Fibroblast of upper back skin (primary cell): ENCODE data around the gene KCNK6.
A peak's percentile ranks its signal among the peaks of the same experiment; 100 is the strongest.

ENCODE experiments used
- DNase-seq: peaks from one replicate; pipeline ENCODE4 v3.0.0-alpha.2; 2013

KCNK6 gene

DNA sequence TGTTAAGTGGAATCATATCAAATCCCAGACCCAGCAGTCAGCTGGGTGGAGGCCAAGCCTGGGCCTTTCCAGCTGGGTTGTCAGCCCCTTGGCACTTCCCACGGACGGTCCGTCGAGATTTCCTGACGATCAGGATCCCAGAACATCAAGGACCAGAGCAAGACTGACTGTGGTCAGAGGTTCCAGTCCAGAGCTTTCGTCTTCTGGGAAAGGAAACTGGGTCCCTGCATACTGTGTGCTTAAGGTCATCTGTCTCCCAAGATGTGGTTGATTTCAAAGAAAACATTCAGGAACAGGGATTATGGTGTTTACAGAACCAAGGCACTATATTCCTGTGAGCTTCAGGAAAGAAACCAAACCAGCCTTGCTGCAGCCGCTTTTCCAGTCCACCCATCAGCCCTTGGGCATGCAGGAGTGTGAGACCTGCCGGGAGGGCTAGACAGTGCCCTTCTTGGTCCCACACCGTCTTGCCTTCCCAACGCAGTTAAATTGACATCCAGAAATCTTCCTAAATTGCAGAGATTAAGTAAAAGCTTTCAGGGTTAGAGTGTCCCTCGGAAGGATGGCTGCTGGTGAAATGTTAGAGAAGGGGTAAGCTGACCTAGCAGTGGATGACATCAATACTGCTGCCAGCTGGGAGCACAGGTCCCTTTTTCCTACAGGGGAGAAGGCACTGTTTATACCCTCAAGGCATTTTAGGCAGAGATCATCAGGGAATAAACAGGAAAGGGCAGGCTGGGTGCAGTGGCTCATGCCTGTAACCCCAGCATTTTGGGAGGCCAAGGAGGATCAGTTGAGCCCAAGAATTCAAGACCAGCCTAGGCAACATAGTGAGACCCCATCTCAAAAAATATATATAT is 20.6 kb upstream of the KCNK6 start:
- DNase-seq, result no peak

DNA sequence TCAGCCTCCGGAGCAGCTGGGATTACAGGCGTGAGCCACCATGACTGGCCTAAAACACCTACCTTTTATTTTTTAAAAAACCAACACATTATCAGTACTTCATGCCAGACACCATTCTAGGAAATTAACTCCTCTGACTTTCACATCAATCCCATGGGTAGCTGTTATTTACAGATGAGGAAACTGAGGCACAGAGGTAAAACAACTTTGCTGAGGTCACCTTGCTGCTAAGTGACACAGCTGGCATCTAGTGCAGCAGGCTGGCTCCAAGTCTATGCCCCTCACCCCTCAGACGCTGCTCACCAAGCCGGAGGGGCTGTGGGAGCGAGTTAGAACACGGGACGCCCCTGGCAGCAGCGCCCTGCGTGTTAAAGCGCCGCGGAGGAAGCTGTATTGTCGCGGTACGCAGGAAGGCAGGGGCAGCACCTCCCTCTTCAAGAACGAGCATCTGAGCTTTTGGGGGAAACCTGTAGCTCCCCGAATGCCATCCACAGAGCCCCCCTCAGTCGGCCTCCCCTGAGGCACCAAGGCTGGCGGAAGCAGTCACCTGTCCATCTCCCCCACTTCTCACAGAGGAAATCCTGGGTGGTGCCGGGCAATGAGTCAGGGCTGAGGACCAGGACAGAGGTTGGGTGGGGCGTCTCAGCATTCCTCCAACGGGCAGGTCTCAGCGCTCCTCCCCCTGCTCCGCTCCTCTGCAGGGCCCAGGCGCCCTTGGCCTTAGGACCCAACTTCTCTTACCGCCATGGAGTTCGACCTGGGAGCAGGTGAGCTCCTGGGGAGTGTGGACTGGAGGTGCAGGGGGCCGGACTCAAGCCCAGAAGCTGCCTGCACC is 15.9 kb upstream of the KCNK6 start, which contains the start of gene C19orf33:
TSS of gene C19orf33 (plus strand) at position 735 of the 835 bp plus-strand sequence. CDS start at position 746, 11 bp downstream.
- DNase-seq, result no peak

DNA sequence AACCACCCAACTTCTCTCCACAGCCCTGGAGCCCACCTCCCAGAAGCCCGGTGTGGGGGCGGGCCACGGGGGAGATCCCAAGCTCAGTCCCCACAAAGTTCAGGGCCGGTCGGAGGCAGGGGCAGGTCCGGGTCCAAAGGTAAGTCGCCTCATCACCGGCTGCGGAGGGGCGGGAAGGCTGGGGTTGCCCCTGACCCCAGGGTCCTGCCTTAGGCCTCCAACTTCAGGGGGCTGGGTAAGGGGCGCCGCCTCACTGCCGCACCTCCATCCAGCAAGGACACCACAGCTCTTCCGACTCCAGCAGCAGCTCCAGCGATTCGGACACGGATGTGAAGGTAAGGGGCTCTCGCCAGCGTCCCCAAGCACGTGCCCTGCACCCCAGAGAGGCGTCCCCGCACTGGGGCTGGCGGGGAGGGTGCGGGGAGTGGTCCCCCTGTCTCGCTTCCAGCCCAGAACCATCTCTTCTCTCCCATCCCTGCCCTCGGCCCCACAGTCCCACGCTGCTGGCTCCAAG is 15.2 kb upstream of the KCNK6 start:
- no peak for DNase-seq

DNA sequence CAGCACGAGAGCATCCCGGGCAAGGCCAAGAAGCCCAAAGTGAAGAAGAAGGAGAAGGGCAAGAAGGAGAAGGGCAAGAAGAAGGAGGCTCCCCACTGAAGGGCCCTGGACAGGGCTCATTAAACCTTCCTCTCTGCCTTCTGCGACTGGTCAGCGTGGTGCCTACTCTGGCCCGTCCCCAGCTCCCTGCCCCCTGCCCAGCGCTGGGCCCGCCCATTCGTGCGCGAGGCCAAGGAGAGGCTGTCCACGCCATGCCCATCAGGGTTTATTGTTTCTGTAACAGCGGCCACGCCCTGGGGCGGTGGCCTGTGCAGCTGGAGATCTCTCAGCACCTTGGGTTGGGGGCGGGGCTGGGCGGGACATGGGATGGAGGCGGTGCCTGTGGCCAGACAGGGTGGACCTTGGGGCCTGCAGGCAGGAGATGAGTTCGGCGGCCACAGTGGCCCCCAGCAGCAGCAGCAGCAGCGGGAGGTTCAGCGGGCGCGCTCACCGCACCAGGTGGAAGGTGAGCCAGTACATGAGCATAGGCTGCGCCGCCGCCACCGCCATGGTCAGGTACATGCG is 14.7 kb upstream of the KCNK6 start:
- DNase-seq, result no peak

DNA sequence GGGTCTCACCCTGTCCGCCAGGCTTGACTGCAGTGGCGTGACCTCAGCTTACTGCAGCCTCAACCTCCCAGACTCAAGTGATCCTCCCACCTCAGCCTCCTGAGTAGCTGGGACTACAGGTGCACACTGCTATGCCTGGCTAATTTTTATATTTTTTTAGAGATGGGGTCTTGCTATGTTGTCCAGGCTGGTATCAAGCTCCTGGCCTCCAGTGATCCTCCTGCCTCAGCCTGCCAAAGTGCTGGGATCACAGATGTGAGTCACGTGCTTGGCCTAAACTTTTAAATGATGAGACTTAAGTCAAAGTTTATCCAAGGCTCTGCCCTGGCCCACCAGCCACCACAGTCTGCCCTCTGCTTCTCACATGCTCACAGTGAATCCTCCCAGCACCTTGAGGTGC is 13.4 kb upstream of the KCNK6 start:
- DNase-seq, result no peak

DNA sequence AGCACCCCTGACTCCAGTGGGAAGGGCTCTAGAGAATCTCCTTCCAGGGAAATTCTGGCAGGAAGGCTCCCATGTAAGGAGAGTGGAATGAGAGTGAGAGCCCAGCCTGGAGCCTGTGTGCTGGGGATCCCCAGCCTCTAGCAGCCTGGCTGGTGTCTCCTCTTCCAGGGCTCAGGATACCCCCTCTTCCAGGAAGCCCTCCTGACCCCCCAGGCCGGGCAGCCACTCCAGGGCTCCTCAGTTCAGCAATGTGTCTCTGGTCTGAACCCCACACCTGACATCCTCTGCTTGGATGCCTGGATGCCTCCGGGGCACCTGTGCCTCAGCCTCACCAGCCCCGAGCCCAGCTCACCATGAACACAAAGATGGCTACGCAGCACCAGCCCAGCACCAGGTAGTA is 12.6 kb upstream of the KCNK6 start:
- DNase-seq, result no peak

DNA sequence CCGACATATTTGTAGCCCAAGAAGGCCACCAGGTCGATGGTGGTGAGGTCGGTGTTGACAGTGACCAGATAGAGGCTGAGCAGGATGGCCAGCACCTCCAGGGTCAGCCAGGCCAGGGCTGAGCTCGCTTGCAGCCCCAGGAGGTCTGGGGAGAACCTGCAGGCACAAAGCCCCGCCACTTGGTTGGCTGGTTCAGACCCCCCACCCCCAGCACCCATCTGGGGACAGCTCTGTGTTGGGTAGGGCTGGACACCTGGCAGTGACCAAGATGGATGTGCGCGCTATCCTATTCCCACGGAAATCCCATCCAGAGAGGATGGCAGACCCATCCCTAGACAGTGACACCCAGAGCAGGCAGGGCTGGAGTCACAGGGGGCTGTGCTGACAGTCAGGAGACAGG is 12.0 kb upstream of the KCNK6 start:
- DNase-seq, result no peak

DNA sequence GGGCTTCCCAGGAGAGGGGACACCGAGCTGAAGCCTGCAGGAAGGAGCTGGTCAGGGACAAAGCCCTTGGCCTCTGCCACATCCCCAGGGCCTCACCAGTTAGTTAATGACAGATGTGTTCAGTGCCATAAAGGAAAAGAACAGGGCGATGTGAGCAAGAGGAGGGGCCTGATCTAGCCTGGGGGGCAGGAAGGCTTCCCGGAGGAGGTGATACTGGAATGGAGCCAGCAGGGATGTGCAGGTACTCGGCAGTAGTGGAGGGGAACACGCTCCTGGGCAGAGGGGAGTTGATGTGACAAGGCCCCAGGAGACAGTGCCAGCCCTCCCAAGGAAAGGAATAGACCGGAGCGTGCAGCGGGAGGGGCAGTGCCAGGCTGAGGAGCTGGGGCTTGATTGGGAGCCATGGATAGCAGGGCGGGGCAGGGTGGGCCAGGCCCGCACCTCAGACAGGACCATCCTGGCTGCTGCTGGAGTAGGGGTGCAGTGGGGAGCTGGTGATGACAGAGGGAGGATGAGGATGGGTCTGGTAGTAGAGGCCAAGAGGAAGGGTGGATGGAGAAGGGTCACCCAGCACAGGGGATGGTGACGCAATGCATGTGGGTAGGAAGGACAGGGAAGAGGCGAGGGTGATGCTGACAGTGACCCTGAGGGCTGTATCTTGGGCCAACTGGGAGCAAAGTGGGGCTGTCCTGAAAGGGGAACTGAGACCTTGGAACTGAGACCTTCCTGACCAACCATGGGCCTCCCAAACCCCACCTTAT is 11.5 kb upstream of the KCNK6 start:
- DNase-seq, result no peak

DNA sequence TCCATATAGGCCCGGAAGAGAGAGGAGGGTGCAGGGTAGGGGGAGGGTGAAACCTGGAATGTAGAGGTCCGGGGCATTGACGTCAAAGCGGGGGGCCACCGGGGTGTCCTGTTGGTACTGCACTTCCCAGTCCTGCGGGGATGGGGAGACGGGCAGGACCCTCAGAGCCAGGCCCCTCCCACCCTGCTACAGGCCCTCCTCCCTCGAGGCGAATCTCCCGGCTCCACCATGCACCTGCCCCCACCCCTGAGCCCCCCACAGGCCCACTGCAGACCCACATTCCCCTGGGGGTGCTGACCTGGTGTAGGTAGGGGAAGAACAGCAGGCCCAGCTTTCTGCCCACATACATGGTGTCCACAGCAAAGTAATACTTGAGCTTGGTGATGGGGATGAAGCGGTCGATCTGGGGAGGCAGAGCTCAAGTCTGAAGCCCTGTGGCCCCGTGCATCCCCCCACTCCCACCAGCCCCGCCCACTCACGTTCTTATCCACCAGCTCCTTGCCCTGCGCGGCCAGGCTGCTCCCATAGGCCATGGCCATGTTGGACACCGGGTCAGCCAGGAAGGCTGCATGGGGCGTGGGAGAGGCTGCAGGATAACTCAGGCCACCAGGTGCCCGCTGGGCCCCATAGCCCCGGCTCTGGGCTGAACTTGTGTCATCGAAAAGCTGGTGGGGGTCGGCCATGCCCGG is 10.6 kb upstream of the KCNK6 start:
- DNase-seq, result no peak

DNA sequence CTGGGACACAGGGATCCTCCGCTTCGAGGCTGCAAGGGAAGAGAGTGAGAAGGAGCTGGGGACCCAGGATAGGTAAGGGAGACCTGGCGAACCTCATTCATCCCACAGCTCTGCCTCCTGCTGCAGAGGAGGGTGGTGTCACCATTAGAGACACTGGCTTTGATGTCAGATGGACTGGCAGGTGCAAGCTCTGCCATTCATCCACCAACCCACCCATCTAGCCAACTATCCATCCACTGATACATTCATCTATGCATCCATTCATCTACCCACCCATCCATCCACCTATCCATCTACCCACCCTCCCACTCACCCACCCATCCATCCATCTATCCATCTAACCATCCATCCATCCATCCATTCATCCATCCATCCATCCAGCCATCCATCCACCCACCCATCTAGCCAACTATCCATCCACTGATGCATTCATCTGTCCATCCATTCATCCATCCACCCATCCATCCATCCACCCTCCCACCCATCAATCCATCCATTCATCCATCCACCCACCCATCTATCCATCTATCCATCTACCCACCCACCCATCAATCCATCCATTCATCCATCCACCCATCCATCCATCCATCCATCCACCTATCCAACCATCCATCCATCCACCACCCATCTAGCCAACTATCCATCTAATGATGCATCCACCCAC is 9.9 kb upstream of the KCNK6 start:
- DNase-seq, result no peak

DNA sequence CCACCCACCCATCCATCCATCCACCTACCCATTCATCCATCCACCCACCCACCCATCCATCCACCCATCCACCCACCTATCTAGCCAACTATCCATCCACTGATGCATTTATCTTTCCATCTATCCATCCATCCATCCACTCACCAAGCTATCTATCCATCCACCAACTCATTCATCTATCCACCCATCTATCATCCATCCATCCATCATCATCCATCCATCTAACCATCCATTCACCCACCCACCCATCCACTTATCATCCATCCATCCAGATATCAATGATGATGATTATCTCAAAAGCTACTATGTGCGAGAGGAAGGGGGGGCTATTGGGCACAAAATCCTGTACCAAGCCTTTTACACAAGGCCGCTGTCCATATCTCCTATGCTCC is 9.4 kb upstream of the KCNK6 start:
- DNase-seq, result no peak

DNA sequence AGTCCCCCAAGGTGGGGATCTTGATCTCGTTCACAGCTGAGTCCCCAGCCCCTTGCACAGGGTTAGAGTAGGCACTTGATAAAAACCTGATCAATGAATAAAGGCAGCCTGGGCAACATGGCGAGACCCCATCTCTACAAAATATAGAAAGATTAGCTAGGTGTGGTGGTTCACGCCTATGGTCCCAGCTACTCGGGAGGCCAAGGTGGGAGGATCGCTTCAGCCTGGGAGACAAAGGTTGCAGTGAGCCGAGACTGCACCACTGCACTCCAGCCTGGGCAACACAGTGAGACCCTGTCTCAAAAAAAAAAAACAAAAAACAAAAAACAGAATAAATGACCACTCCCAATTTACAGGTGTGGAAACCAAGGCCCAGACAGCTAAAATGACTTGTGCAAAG is 8.7 kb upstream of the KCNK6 start:
- DNase-seq, result no peak

DNA sequence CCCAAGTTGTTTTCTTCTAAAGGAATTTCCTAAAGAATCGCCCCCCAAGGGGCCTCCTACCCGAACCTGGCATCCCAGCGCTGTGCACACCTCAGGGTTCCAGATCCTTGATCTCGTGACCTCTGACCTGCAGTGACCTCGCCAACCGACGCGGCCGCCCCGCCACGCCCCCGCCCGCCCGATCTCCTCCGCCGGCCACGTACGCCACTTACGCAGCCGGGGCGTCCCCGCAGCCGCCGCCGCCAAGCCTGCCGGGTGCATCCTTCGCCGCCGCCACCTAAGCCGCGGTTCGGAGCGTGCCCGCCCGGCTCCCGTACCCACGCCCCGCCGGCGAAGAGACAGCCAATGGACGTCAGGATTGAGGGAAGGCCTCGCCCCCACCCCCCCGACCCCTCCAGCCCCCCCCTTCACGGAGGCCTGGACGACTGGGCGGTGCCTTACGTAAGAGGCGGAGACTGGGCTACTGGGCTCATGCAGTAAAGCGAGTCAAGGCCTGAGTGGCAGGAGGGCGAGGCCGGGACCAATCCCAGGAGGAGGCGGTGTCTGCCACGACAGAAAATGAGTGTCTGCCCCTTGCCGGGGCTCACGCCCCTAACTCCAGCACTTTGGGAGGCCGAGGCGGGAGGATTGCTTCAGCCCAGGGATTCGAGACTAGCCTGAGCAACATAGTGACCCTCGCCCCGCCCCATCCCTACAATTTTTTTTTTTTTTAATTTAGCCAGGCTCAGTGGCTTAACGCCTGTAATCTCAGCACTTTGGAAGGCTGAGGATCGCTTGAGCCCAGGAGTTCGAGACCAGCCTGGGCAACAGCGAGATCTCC is 3.8 kb upstream of the KCNK6 start, which contains the start of gene YIF1B:
TSS of gene YIF1B (minus strand) at position 291 of the 820 bp plus-strand sequence. CDS start at position 261, 30 bp downstream.
- DNase-seq, result peak; percentile 98

DNA sequence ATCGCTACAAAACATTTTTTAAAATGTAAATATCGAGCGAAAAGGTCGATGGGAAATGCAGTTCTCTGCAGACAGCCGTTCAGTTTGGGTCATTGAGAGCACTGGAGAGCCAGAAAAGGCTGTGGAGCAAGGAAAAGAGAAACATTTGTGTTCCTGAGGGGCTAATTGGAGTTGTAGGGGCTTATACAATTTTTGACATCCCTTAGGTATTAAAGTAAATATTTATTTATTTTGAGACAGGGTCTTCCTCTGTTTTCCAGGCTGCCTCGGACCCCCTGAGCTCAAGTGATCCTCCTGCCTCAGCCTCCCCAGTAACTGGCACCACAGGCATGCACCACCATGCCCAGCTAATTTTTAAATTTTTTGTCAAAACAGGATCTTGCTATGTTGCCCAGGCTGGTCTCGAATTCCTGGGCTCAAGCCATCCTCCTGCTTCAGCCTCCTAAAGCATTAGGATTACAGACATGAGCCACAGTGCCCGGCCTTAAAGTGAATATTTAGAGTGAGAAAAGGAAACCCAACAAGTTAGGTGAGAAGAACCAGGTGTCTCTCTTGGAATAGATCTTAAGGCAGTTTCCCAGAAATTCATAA is 3.1 kb upstream of the KCNK6 start:
- DNase-seq, result no peak

DNA sequence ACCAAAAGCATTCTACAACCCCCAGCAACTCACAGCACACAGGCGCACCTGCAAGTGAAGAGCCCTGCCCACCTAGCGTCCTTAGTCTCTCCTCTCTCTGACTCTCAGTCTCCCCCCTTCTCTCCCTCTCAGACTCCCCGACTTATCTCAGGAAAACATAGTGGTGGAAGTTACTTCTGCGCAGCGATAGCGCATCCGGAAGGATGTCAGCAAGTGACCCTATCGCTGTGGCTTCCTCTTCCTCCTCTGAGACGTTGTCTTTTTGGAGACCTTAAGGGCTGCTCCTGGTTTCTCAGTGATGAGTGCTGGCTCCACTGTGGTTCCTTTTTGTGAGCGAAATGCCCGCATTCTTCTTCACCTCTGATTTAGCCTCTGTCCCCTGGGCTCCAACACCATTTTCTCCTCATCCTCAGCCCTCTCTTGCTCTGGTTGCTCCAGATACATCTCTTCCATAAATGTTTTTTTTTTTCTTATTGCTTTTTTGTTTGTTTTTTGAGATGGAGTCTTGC is 2.5 kb upstream of the KCNK6 start:
- no peak for DNase-seq

DNA sequence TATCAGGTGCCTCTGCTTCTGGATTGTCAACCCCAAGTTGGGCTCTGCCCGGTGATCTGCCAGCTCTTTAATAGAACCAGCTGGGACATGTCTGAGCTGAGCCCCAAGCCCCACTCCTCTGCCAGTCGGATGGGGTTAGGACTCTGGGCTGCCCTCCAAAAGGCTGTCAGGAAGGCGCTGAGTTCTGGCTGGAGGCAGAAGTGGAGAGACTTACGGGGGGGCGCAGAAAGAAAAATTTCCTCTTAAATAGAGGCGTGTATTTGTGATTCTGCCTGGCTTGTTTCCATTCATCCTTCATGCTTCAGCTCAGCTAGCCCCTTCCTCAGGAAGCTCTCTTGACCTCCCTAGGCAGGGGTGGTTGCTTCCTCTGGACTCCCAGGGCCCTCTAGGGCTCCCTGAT is 985 bp upstream of the KCNK6 start:
- no peak for DNase-seq

DNA sequence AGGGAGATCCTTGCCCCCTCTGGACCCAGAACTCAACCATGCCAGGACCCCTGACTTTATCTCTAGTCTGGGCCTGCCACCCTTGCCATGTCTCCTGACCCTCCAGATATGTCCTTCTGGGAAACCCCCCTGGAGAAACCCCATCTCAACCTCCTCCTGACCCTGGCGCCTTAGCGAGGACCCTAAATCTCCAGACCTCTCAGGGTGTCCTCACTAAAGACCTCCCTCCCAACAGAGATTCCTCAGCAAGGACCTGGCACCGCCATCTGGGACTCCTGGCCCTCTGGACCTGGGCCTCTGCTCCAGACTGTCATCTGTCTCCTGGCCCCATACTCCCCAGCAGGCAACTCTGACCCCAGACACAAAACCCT is 1.3 kb downstream of the KCNK6 start:
- DNase-seq, result no peak

DNA sequence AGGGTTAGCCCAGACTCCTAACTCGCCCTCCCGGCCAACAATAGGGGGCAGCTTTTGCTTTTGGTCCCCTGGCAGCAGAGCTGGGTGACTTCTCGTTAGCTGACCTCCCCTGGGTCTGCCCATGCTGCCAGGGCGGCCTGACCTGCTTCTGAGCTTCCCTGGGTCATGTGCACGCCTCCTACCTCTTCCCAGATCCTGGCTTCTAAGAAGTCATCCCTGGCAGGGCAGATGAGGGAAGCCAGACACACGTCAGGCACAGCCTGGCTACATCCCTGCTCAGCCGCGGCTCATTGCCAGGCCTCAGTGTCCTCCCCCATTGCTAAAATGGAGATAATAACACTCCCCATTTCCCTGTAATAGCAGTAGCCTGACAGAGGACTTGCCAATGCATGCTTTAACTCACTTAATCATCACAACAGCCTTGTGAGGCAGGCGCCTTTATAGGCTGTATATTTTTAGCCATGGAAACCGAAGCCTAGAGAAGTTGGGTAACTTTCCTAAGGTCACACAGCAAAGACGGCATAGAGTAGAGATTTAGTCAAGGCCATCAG is 2.1 kb downstream of the KCNK6 start:
- DNase-seq, result no peak

DNA sequence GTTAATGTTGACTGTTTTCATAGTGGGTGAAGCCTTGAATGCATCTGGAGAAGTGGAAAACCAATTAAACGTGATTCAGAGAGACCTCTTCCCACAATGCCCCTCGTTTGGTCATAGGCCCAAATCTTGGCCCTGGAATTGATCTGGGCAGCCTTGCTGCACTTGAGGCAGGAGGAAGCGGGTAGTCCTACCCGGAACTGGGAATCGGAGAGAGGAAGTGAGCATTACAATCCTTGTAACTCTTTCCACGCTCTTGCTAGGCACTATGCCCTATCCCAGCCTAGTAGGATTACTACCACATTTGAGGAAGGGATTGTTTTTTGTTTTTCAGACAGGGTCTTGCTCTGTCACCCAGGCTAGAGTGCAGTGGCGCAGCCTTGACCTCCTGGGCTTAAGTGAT is 3.6 kb downstream of the KCNK6 start:
- DNase-seq, result no peak

DNA sequence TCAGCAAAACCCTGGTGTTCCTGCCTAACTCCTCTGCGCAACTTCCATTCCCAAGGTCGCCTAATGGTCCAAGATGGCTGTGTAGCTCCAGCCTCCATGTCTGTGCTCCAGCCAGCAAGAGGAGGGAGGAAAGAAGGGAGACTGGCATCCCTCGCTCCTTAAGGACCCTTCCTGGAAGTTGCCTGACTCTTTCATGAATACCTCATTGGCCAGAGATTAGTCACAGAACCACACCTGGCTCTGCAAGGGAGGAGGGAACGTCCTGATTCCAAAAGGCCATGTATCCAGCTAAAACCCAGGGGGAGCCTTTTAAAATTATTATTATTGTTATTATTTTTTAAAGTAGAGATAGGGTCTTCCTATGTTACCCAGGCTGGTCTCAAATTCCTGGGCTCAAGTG is 4.8 kb downstream of the KCNK6 start:
- DNase-seq, result no peak
